GM18508 (cell line): Measurements from ENCODE around the gene KCNIP4.
"Not testable (repeated sequence)": the region's sequence is repeated elsewhere in the genome, so short reads cannot be mapped to it uniquely, and the experiment has no call there.

Source experiments
- ATAC-seq: cut with Tn5 transposase; IDR thresholded peaks from one replicate; pipeline ENCODE4 v1.9.1; 2021; ENCODE audit warnings: moderate number of reproducible peaks; ENCODE audit not compliant: insufficient read depth, unreplicated experiment

KCNIP4 gene

GRCh38 chr4:21948347-21949072 lies at the start of gene KCNIP4:
Gene KCNIP4, minus strand, starts transcription at chr4:21948772.
- no peak for ATAC-seq

- not testable (repeated sequence) for ATAC-seq
Observed at GRCh38 chr4:21996618-21997017, 48.0 kb upstream of the KCNIP4 start.

DNA sequence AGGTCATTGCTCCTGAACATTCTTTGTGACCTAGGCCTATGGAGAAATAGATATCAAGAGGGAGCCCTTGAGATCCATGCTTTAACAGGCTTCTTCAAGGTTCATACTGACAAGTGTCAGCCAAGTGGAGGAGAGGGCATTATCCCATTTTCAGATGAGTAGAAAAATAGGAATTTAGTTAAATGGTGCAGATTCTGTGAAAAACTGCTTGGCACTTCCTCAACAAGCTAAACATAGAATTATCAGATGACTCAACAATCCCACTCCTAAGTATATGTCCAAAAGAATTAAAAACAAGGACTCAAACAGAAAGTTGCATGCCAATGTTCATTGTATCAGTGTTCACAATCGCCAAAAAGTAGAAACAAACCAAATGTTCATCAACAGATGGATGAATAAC lies 43.8 kb upstream of the KCNIP4 start:
- no peak for ATAC-seq

DNA sequence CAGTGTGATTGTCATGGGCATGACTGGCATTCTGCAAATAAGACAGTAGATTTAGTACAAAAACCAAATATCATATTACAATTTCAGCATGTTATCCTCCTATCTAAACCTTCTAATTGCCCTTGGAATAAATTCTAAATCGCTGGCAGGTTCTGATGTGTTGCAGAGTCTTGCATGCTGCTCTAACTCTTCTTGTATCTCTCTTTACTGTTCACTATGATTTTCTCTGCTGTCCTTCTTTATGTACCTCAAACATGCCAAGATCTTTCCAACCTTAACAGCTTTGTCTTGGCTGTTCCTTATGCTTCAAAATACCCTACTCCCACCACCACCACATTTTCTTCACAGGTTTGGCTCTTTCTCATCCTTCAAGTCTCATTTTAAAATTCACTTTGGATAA lies 43.0 kb upstream of the KCNIP4 start:
- ATAC-seq = no peak

GRCh38 chr4:21991050-21991449 lies 42.5 kb upstream of the KCNIP4 start:
- no peak for ATAC-seq

GRCh38 chr4:21989351-21989750 lies 40.8 kb upstream of the KCNIP4 start:
- no peak for ATAC-seq

DNA sequence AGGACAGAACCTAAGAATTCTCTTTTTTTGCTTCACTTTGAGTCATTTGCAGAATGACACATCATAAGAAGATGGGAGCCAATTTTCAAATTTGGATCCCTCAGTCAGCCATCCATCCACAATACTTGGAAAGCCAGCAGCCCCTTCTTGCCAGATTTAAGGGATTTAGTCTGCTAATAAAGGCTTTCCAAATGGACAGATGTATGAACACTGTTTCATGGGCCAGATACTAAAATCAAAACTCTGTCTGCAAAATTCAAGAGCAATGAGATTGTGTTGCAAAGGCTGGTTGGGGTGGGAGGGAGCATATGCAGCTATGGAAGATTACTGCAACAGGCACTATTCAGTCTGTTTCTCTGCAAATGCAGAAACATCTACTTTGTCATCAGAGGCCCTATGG lies 37.7 kb upstream of the KCNIP4 start:
- ATAC-seq = no peak

GRCh38 chr4:21982087-21982486 lies 33.5 kb upstream of the KCNIP4 start:
- ATAC-seq = no peak

DNA sequence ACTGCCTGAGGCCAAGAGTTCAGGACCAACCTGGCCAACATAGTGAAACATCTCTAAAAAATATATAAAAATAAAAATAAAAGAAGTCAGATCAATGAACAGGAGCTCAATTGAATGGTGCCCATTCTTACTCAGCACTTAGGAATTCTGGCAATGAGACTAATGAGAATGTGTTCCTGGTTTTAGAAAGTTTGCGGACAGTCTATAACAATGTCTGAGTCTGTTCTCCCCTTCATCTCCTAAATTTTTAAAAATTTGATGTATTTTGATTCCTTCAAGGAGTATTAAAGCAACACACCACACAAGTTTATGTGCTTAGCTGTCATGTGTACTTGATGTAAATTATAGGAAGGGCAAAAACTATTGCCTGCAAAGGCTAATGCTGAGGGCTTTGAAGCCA lies 30.6 kb upstream of the KCNIP4 start:
- no peak for ATAC-seq

GRCh38 chr4:21976166-21976565 lies 27.6 kb upstream of the KCNIP4 start:
- ATAC-seq = no peak

- no peak for ATAC-seq
Observed at GRCh38 chr4:21973850-21974249, 25.3 kb upstream of the KCNIP4 start.

DNA sequence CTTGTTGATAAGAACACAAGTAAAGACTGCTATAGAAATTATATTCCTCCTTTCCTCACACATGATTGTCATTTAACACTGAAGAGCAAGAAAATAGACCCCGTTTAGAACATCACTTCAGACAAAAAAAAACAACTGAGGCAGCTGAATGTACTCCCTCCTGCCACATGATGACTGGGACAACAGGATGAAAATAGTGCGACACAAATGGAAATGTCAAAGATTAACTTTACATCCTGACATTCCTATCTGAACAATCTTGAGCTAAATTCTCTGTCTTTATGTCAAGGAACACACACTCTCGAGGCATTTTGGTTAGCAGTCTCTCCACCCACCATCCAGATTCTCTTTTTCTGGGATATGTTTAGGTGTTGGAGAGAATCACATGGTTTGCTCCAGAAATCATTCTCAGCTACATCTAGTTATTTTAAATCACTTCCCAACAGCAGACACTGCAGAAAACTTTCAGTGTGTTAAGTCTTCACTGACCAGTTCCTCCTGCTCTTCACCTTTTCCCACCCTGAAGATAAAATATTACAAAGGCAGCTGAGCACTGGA lies 16.3 kb upstream of the KCNIP4 start:
- no peak for ATAC-seq

DNA sequence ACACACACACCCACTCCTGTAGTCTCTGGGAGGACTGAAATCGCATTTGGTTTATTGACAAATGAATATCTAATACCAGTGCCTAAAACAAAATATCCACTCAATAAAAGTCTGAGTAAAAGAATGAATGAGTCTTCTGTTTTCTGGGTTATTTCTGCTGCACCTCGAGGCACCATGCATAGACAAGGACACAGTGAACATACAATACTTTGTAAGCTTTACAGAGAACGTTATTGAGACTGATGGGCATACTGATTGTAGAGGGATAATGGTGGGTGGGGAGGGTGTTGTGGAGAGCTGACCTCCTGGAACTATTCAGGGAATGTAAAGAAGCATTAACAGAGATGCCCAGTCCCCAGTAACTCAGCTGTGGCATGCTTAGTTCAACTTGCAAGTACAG lies 14.1 kb upstream of the KCNIP4 start:
- ATAC-seq = no peak

- ATAC-seq = no peak
Observed at GRCh38 chr4:21960793-21961192, 12.2 kb upstream of the KCNIP4 start.

GRCh38 chr4:21954916-21955315 lies 6.3 kb upstream of the KCNIP4 start:
- ATAC-seq = no peak

GRCh38 chr4:21953653-21954052 lies 5.1 kb upstream of the KCNIP4 start:
- no peak for ATAC-seq

DNA sequence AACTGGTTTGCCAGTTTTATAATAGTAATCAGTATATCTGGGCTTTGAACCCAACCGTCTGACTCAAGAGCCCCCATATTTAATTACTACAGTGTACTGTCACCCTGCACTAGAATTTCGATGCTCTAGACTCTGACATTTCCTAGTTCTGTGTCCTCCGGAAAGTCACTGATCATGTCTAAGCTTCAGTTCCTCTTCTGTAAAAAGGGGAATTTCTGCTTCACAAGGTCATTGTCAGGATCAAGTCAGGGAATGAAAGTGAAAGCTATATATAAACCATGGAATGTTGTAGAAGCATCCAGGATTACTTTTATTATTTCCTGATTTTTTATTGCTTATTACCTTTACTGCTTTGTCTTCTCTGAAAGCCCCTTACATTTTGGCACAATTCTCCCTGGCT lies 4.0 kb upstream of the KCNIP4 start:
- ATAC-seq = no peak

DNA sequence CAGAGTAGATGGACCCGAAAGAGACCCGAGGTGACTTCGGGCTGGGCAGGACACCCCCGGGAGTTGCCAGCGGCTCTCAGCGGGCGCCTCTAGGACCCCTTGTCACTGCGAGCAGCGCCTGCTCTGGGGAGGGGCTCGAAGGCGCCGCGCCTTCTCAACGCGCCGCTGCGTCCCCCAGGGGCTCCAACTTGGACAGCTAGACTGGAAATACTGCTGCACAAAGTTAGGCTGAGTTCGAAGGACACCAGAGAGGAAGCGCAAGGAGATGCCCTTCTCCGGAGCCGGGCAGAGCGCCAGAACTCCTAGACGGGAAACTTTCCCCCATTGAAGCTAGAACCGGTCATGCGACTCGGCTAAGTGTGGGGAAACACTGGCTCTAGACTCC lies 493 bp upstream of the KCNIP4 start:
- ATAC-seq = no peak

DNA sequence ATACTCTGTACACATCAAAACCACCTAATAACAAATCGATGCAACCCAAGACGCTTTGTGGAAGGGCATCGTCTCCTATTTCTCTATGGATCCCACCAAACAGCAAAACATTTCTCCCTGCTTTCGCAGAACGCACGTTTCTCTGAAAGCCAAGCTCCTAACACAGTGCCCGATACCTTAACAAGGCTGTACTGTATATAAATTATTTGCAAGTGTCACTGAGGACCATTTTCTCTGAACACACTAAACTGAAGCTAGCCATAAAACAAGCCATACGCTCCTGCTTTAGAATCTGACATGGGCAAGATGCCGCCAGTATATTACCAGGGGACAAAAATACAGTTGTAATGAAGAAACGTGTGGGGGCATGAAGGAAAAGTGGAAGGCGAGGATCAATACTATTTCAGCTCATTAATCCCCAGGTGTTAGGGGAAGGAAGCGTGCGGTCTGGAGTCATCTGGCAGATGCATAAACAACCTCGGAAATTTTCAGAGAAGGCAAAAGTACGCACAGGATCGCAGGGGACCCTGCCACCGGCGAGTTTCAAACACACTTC lies 703 bp downstream of the KCNIP4 start:
- no peak for ATAC-seq

GRCh38 chr4:21946858-21947257 lies 1.7 kb downstream of the KCNIP4 start:
- no peak for ATAC-seq

GRCh38 chr4:21921526-21922180 lies 26.9 kb downstream of the KCNIP4 start:
- no peak for ATAC-seq

DNA sequence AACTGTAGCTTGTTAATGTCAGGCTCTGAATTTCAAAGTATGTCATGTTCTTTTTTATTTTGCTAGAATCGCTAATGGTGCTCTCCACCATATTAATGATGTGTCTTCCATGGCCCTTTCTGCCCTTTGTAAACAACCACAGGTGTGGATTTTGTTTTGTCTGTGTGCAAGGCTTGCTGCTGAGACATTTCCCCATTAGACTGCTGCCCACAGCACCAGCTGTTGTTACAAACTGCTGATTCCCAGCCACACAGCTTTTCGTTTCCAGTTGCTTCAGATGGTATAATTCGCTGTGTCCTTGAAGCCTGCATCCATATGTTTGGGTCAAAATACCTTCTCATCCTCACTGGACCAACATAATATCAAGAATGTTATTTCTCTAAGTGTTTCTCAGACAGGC lies 32.8 kb downstream of the KCNIP4 start:
- ATAC-seq = no peak
